Measurements from ENCODE around the gene DTX3. TPM values are rescaled to one million over a fixed set of nuclear protein-coding genes. Genes with fewer than 3 reads are reported as not detected.

Gene DTX3
- total and polyA plus RNA-seq, 2 of the 13 experiments (the other 11 are each of a cell fraction or from before 2014, with no cell fraction given): 9.0 to 27.2 TPM

DNA sequence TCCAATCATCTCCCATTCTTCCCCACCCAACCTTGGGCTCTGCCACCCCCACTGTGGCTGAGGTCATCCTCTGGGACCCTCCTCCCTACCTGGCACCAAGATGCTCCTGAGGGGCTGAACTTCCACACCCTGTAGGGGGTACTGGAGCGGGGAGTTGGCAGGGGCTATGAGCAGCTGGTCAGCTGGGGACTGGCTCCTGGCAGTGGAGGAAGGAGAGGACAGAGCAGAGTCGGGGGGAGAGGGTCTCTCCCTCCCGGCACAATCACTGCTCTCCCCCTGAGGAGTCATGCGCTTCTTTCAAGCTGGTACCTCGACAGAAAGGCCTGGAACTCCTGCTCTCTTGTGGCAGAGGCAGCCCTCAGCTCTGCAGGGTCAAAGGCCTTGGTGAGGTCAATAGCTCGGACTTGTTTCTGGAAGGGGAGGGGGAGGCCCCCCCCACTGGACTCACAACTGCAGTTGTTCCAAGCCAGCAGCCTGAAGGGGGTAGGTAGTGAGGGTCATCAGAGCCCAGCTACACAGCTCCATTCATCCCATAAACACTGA is 26.3 kb downstream of the DTX3 start (continued):
- TF ChIP-seq, protein P1, sequence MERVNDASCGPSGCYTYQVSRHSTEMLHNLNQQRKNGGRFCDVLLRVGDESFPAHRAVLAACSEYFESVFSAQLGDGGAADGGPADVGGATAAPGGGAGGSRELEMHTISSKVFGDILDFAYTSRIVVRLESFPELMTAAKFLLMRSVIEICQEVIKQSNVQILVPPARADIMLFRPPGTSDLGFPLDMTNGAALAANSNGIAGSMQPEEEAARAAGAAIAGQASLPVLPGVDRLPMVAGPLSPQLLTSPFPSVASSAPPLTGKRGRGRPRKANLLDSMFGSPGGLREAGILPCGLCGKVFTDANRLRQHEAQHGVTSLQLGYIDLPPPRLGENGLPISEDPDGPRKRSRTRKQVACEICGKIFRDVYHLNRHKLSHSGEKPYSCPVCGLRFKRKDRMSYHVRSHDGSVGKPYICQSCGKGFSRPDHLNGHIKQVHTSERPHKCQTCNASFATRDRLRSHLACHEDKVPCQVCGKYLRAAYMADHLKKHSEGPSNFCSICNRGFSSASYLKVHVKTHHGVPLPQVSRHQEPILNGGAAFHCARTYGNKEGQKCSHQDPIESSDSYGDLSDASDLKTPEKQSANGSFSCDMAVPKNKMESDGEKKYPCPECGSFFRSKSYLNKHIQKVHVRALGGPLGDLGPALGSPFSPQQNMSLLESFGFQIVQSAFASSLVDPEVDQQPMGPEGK (CRISPR knock-in tag; IDR thresholded peaks at IDR 0.05): peak; percentile 91
- TF ChIP-seq NR2F6 (IDR thresholded peaks at IDR 0.05): peak; percentile 53; the same call in 1 of the 2 replicates
- 0 out of 2 replicates have a peak, but pooled peaks have one; percentile 19 for TF ChIP-seq NR2F6 (CRISPR knock-in tag; IDR thresholded peaks at IDR 0.05)
- TF ChIP-seq, protein P2, sequence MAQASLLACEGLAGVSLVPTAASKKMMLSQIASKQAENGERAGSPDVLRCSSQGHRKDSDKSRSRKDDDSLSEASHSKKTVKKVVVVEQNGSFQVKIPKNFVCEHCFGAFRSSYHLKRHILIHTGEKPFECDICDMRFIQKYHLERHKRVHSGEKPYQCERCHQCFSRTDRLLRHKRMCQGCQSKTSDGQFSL (CRISPR knock-in tag; IDR thresholded peaks at IDR 0.05): peak; percentile 83
- TF ChIP-seq MAFF (IDR thresholded peaks at IDR 0.05; ENCODE audit: low read depth, low read length): no peak
- TF ChIP-seq NR2C2 (CRISPR knock-in tag; IDR thresholded peaks at IDR 0.05; ENCODE audit: borderline replicate concordance): 0 out of 2 replicates have a peak, but pooled peaks have one; percentile 45
- no peak for TF ChIP-seq ERF (CRISPR knock-in tag; IDR thresholded peaks at IDR 0.05)
- TF ChIP-seq ZNF781 (CRISPR knock-in tag; IDR thresholded peaks at IDR 0.05; ENCODE audit: borderline replicate concordance, not compliant biosample characterization): no peak

DNA sequence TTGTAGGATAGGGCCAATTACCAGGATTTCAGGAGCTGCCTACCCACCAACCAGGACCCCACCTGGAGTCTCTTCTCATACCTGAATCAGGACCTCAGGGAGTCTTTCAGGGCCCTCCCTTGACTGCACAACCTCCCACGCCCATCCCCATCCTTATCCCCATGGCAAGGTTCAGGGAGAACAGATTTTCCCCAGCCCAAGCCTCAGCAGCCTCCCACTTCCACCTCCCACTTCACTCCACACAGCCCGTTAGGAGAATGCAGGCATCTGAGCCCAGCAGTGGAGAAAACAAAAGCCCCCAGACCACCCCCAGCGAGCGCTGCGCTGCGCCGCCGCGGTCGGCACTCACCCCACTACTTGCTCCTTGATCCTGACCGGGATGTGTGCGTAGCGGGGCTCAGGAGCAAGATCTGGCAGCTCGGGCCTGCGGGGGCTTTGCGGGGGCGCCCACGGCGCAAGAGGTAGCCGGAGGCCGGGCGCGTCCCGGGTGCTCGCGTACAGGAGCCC is 27.0 kb downstream of the DTX3 start:
- 88% methylated on average over 26 of the region's 26 CpGs for WGBS (ENCODE audit: low lambda C conversion rate)
- TF ChIP-seq SRSF1 (optimal IDR thresholded peaks at IDR 0.05; ENCODE audit: low read depth, low read length): peak; percentile 22
- TF ChIP-seq ZMYM4 (CRISPR knock-in tag; IDR thresholded peaks at IDR 0.05): no peak
- ATAC-seq: no peak
- Histone ChIP-seq H3K4me3 (replicated peaks in 1 of 3; ENCODE audit: insufficient read depth in 1 of 3, low read depth in 2 of 3, low read length in 3 of 3) (peak overlapping the region in 2 of 3 experiments; percentile 68 to 77; a peak in 3 of 6 replicates), H3K9me3 (ENCODE audit: low read length) (no peaks in the 10 kb centered on the region), H3K27me3 (ENCODE audit: control insufficient read depth in 1 of 2, insufficient read depth in 2 of 2, low read length in 2 of 2) (no peaks in the 10 kb centered on the region; a peak in 1 of 5 replicates), H3K4me2 (ENCODE audit: low read depth, low read length) (peak overlapping the region; percentile 87), H2AFZ (ENCODE audit: low read length) (no peak overlapping the region), H3K27ac (ENCODE audit: extremely low read length, insufficient read depth, low read length) (no peak overlapping the region), H4K20me1 (ENCODE audit: insufficient read depth, low read length) (no peaks in the 10 kb centered on the region), H3K4me1 (ENCODE audit: insufficient read depth, low read length) (peaks cover 22% of the 10 kb centered on the region), H3K36me3 (replicated peaks in 1 of 2; ENCODE audit: control insufficient read depth in 1 of 2, insufficient read depth in 2 of 2, low read length in 2 of 2) (0 out of 5 replicates have a peak, but pooled peaks cover 0 to 3% of the 10 kb centered on the region in 2 experiments), H3K9ac (ENCODE audit: insufficient read depth, low read depth, low read length) (0 out of 2 replicates have a peak overlapping the region, but pooled peaks have one; percentile 34), H3K79me2 (ENCODE audit: insufficient read depth, low read length) (no peaks in the 10 kb centered on the region)
- BruUV-seq (replicated peaks): no TSS peak
- DNase-seq (ENCODE audit: low spot score): no peak
- in situ Hi-C loops (cut with HindIII; ENCODE audit: extremely low pct_ligation_motif_present, low pct_unique_long_range_greater_than_20kb) (no loop called here), intact Hi-C loops (cut with micrococcal nuclease; ENCODE audit: unreplicated experiment) (loop anchor here (2.0 kb wide), 2 partner anchors 41 to 61 kb away; partner anchors contain the start of gene PIP4K2C)
- CTCF ChIA-PET (ENCODE audit: low intra/inter-chr PET ratio, low total read pairs): interaction anchor here (2.0 kb wide), 1 partner anchor 62 kb away, joined by 6 read pairs; the partner anchor contains the start of gene OS9
- no peak for FAIRE-seq
- POLR2A ChIA-PET: interaction anchor here (0.9 kb wide), 1 partner anchor 135 kb away, joined by 3 read pairs; no protein-coding TSS in a partner anchor

Data from HepG2 (cell line).